GM12875 (cell line): ENCODE results near the gene HOXA13.

ENCODE experiments used
- H3K4me3 ChIP-seq: one replicate; pipeline ENCODE4 v1.5.1; 2011; ENCODE audit warnings: low read depth, low read length, control low read depth
- TF ChIP-seq, protein P1 (sequence below): IDR thresholded peaks from 2 replicates; pipeline ENCODE4 v1.5.1; 2011; ENCODE audit warnings: low read depth, mild to moderate bottlenecking, control low read depth, inconsistent platforms, low read length, moderate library complexity, borderline replicate concordance; ENCODE audit not compliant: insufficient read depth

The HOXA13 gene

GRCh38 chr7:27146491-27147198, 53.2 kb downstream of the HOXA13 start:
- no peak overlapping the region for H3K4me3 ChIP-seq
- TF ChIP-seq, protein P1, sequence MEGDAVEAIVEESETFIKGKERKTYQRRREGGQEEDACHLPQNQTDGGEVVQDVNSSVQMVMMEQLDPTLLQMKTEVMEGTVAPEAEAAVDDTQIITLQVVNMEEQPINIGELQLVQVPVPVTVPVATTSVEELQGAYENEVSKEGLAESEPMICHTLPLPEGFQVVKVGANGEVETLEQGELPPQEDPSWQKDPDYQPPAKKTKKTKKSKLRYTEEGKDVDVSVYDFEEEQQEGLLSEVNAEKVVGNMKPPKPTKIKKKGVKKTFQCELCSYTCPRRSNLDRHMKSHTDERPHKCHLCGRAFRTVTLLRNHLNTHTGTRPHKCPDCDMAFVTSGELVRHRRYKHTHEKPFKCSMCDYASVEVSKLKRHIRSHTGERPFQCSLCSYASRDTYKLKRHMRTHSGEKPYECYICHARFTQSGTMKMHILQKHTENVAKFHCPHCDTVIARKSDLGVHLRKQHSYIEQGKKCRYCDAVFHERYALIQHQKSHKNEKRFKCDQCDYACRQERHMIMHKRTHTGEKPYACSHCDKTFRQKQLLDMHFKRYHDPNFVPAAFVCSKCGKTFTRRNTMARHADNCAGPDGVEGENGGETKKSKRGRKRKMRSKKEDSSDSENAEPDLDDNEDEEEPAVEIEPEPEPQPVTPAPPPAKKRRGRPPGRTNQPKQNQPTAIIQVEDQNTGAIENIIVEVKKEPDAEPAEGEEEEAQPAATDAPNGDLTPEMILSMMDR, result no peak

GRCh38 chr7:27145914-27146412, 53.9 kb downstream of the HOXA13 start:
- TF ChIP-seq, protein P1, result no peak

DNA sequence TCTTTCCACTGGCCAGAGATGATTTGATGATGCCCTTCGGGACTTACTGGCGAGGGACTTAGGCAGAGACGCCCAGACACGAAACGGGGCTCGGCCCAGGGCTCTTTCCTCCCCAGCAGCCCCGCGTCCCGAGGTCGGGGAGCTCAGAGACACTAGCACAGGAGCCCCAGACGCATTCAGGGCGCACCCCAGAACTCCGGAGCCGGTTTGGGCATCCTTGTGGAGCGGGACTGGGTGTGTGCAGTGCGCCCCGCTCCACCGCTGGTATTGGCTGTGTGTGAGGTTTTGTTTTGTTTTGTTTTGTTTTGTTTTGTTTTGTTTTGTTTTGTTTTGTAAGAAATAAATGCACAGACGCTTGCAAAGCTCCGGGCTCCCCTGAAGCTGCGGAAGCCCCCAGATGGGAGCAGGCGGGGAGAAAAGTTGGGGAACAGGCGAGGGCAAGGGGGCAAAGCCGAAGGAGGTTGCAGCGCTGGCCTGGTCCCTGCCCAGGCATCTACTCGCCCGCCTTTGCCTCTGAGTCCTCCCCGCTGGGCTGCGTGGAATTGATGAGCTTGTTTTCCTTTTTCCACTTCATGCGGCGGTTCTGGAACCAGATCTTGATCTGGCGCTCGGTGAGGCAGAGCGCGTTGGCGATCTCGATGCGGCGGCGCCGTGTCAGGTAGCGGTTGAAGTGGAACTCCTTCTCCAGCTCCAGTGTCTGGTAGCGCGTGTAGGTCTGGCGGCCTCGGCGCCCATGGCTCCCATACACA, 54.6 kb downstream of the HOXA13 start:
- TF ChIP-seq, protein P1, result no peak
- H3K4me3 ChIP-seq, result no peak overlapping the region

More at GRCh38 chr7:27145914-27146412, 53.9 kb downstream of the HOXA13 start:
- H3K4me3 ChIP-seq, result no peak overlapping the region

DNA sequence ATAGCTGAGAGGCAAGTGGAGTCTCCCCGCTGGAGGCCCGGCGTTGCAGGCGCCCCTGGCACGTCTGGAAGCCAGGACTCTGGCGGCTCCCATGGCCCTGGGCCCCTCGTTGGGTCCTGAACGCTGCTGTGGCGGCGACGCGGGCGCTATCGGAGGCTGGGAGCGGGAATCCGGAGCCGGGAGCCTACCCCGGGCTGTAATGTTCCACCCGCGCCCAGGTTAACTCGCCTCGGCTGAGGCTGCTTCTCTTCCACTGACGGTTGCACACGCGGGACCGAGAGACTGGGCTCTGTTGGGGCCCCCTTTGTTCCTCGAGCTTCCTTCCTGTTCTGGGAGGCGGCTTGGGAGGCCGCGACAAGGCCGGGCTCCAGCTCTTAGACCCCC, 55.1 kb downstream of the HOXA13 start:
- TF ChIP-seq, protein P1, result no peak
- H3K4me3 ChIP-seq, result no peak overlapping the region
